IMR-90 (cell line): ENCODE results near the gene CFAP92. TPM values are rescaled to one million over a fixed set of nuclear protein-coding genes. Genes with fewer than 3 reads are reported as not detected.

Experiments used
- ATAC-seq: fragments of 200-7000 bp; cut with Tn5 transposase; 2 replicates; pipeline ENCODE4 v1.9.1; 2020; ENCODE audit warnings: low read depth, mild to moderate bottlenecking, moderate library complexity
- BruUV-seq: library from RNA; stranded (reverse); fragments of 400-500 nt; replicated peaks from 2 replicates; lab custom pipeline; 2021; lab: Mats Ljungman, UMichigan
- CTCF ChIA-PET: fragments of 300-600 bp; formaldehyde crosslinking; extraction: SDS; loops from one replicate; lab custom pipeline; 2021; ENCODE audit warnings: antibody characterized with exemption; lab: Yijun Ruan, JAX
- POLR2A ChIA-PET: fragments of 300-600 bp; sonication (Branson Sonifier 250); formaldehyde crosslinking; loops from one replicate; lab custom pipeline; 2022; ENCODE audit warnings: antibody characterized with exemption; ENCODE audit not compliant: unreplicated experiment; lab: Charles Lee
- DNase-seq: peaks from one replicate; pipeline ENCODE4 v3.0.0; 2013
- H2AFZ ChIP-seq: replicated peaks from 2 replicates; pipeline ENCODE3; 2013; ENCODE audit warnings: low read length, mild to moderate bottlenecking; ENCODE audit not compliant: poor library complexity
- H2AK5ac ChIP-seq: 2 replicates; pipeline ENCODE4 v1.6.1; 2013; ENCODE audit warnings: low read depth, low read length, inconsistent platforms
- H2AK9ac ChIP-seq: replicated peaks from 2 replicates; pipeline ENCODE3; 2013; ENCODE audit warnings: mild to moderate bottlenecking, low read depth, low read length, moderate library complexity; ENCODE audit not compliant: poor library complexity
- H2BK120ac ChIP-seq: 2 replicates; pipeline ENCODE4 v1.6.1; 2013; ENCODE audit warnings: low read depth, low read length, inconsistent platforms
- H2BK15ac ChIP-seq: 3 replicates; pipeline ENCODE4 v1.6.1; 2013; ENCODE audit warnings: low read depth, low read length, inconsistent platforms
- H2BK20ac ChIP-seq: 2 replicates; pipeline ENCODE4 v1.6.1; 2013; ENCODE audit warnings: low read depth, mild to moderate bottlenecking, inconsistent platforms, low read length, moderate library complexity
- H2BK5ac ChIP-seq: 2 replicates; pipeline ENCODE4 v1.6.1; 2013; ENCODE audit warnings: mild to moderate bottlenecking, low read depth, low read length, inconsistent platforms; ENCODE audit not compliant: poor library complexity, severe bottlenecking
- H3K14ac ChIP-seq: replicated peaks from 2 replicates; pipeline ENCODE4 v1.6.1; 2013; ENCODE audit warnings: low read depth, low read length, inconsistent platforms
- H3K18ac ChIP-seq: 2 replicates; pipeline ENCODE4 v1.6.1; 2013; ENCODE audit warnings: low read depth, low read length, control low read depth
- H3K23ac ChIP-seq: 2 replicates; pipeline ENCODE4 v1.6.1; 2013; ENCODE audit warnings: low read depth, low read length, inconsistent platforms
- H3K27ac ChIP-seq: 2 replicates; pipeline ENCODE4 v1.5.1; 2013; ENCODE audit warnings: mild to moderate bottlenecking, control low read depth, low read length; ENCODE audit not compliant: insufficient read depth
- H3K27me3 ChIP-seq: 2 replicates; pipeline ENCODE4 v1.6.1; 2013; ENCODE audit warnings: low read length; ENCODE audit not compliant: control insufficient read depth, insufficient read depth
- H3K36me3 ChIP-seq: 2 replicates; pipeline ENCODE4 v1.6.1; 2013; ENCODE audit warnings: low read length, mixed read lengths; ENCODE audit not compliant: control insufficient read depth, insufficient read depth
- H3K4ac ChIP-seq: 2 replicates; pipeline ENCODE4 v1.6.1; 2013; ENCODE audit warnings: low read depth, low read length, inconsistent platforms
- H3K4me1 ChIP-seq: 2 replicates; pipeline ENCODE4 v1.6.1; 2013; ENCODE audit warnings: low read length, mixed read lengths; ENCODE audit not compliant: control insufficient read depth, insufficient read depth
- H3K4me2 ChIP-seq: 2 replicates; pipeline ENCODE4 v1.6.1; 2013; ENCODE audit warnings: low read depth, mild to moderate bottlenecking, control low read depth, low read length, moderate library complexity
- H3K4me3 ChIP-seq: 2 replicates; pipeline ENCODE4 v1.5.1; 2013; ENCODE audit warnings: low read depth, mild to moderate bottlenecking, control low read depth, low read length, moderate library complexity; ENCODE audit not compliant: insufficient read depth
- H3K56ac ChIP-seq: 2 replicates; pipeline ENCODE4 v1.6.1; 2013; ENCODE audit warnings: low read length, inconsistent platforms; ENCODE audit not compliant: insufficient read depth; ENCODE audit errors: extremely low read depth
- H3K79me1 ChIP-seq, 2 experiments: 2 replicates each; pipeline ENCODE4 v1.6.1; 2013; ENCODE audit warnings: low read length in 2 of 2, inconsistent platforms in 1 of 2, low read depth in 1 of 2
- H3K9ac ChIP-seq: 2 replicates; pipeline ENCODE4 v1.6.1; 2013; ENCODE audit warnings: low read depth, low read length, control low read depth
- H3K9me1 ChIP-seq: 2 replicates; pipeline ENCODE4 v1.6.1; 2013; ENCODE audit warnings: low read length, inconsistent platforms; ENCODE audit not compliant: insufficient read depth
- H3K9me3 ChIP-seq: 2 replicates; pipeline ENCODE4 v1.6.1; 2013; ENCODE audit warnings: low read length; ENCODE audit not compliant: control insufficient read depth, insufficient read depth
- H4K20me1 ChIP-seq: 2 replicates; pipeline ENCODE4 v1.6.1; 2013; ENCODE audit warnings: low read length, inconsistent platforms; ENCODE audit not compliant: insufficient read depth
- H4K5ac ChIP-seq: 2 replicates; pipeline ENCODE4 v1.6.1; 2013; ENCODE audit warnings: mild to moderate bottlenecking, low read depth, low read length, control low read depth
- H4K8ac ChIP-seq, 2 experiments: 2 replicates each; pipeline ENCODE4 v1.6.1; 2013; ENCODE audit warnings: low read depth in 2 of 2, low read length in 2 of 2, control low read depth in 1 of 2, inconsistent platforms in 1 of 2
- H4K91ac ChIP-seq: 2 replicates; pipeline ENCODE4 v1.6.1; 2013; ENCODE audit warnings: low read depth, low read length, inconsistent platforms; ENCODE audit not compliant: insufficient read depth
- FOS ChIP-seq: fragments of 150-350 bp; IDR thresholded peaks from 2 replicates; pipeline ENCODE4 v1.6.1; 2016; ENCODE audit warnings: low read depth, low read length
- MXI1 ChIP-seq: IDR thresholded peaks from 2 replicates; pipeline ENCODE4 v1.6.1; 2012; ENCODE audit warnings: low read depth, mild to moderate bottlenecking, low read length, moderate library complexity, borderline replicate concordance
- NFE2L2 ChIP-seq: fragments of 150-350 bp; IDR thresholded peaks from 2 replicates; pipeline ENCODE4 v1.6.1; 2016; ENCODE audit warnings: low read depth, mild to moderate bottlenecking, low read length
- RAD21 ChIP-seq: IDR thresholded peaks from 2 replicates; pipeline ENCODE4 v1.6.1; 2012; ENCODE audit warnings: low read length, improper control_type of control experiment
- WGBS, 2 experiments: methylation state at CpG; one replicate each; pipeline versions ENCODE4 v1.1.5 to v1.1.7; 2013; ENCODE audit warnings: missing lambda C conversion rate in 2 of 2; ENCODE audit not compliant: insufficient read length in 1 of 2; ENCODE audit errors: extremely low coverage in 2 of 2; 5-methylcytosine and 5-hydroxymethylcytosine counted together
- dilution Hi-C: fragments of 300-500 bp; cut with HindIII; formaldehyde crosslinking; loops from one replicate; pipeline ENCODE4 v1.14.3; 2018; ENCODE audit warnings: low sequenced_read_pairs; ENCODE audit not compliant: unreplicated experiment
- in situ Hi-C: fragments of 300-500 bp; cut with MboI; formaldehyde crosslinking; loops from 3 replicates; pipeline ENCODE4 v1.14.3; 2019; ENCODE audit warnings: low sequenced_read_pairs, inconsistent platforms, mixed read lengths
- intact Hi-C: fragments of 100-400 bp; cut with micrococcal nuclease; formaldehyde crosslinking; loops from 2 replicates; pipeline ENCODE4 v1.10.0; 2022
- polyA plus RNA-seq, 3 experiments: library from polyadenylated mRNA; depleted of rRNA; stranded (reverse); fragments of >200 nt; gene quantifications; 2 replicates each; pipeline ENCODE4 v1.2.3, GENCODE V29; 2012; ENCODE audit warnings: low replicate concordance in 1 of 3
- total RNA-seq: library from RNA; depleted of rRNA; stranded (reverse); fragments of >200 nt; gene quantifications from 2 replicates; pipeline ENCODE4 v1.2.3, GENCODE V29; 2012
- TF ChIP-seq, protein P1 (sequence below): conservative IDR thresholded peaks from 2 replicates; pipeline ENCODE4 v1.5.1; 2012; ENCODE audit warnings: mild to moderate bottlenecking, low read depth, low read length, improper control_type of control experiment

Gene CFAP92
- total and polyA plus RNA-seq, 2 of the 4 experiments (the other 2 are of a cell fraction): not detected

DNA sequence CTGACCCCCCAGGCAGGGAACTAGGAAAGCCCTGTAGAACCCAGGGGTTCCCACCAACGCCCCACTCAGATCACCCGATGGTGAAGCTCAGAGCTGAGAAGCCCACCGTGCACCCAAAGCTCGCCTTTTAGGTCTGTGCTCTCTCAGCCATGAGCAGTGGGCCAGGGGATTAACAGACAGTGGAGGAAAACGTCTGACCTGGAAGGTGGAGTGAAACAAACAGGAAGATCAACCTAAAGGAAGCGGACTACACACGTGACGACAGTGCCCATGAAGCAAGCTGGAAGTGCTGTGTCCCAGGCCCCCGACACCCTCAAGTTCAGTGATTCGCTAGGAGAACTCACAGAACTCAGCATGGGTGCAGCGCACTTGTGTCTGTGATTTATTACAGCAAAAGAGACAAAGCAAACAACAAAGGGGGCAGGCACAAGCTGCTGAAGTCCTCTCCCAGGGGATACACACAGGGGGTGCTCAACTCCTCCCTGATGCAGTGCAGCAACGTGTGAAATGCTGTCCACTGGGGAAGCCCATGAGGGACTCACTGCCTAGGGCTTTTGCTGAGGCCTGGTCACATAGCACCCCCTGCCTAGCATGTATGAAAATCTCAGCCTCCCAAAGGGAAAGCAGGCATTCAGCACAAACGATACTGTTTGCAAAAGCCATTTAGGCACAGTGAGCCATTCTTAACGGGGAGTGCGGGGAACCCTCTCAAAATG, 43.5 kb downstream of the CFAP92 start:
- no TSS peak for BruUV-seq
- Histone ChIP-seq H3K18ac (no peak overlapping the region), H3K36me3 (no peaks in the 10 kb centered on the region), H3K9me1 (no peaks in the 10 kb centered on the region), H3K27me3 (peaks cover 17% of the 10 kb centered on the region), H3K4me2 (no peak overlapping the region), H2BK20ac (no peak overlapping the region), H2BK5ac (no peak overlapping the region), H3K56ac (no peak overlapping the region), H3K4me1 (peaks cover 1% of the 10 kb centered on the region; the same call in 1 of the 2 replicates), H4K20me1 (no peaks in the 10 kb centered on the region), H2AFZ (peak overlapping the region; percentile 1), H3K4me3 (no peak overlapping the region), H3K9ac (no peak overlapping the region), H3K79me1 (no peaks in the 10 kb centered on the region), H2BK15ac (no peak overlapping the region), H3K4ac (no peak overlapping the region), H2BK120ac (no peak overlapping the region), H3K27ac (no peak overlapping the region), H3K23ac (no peak overlapping the region), H4K5ac (no peak overlapping the region), H4K91ac (no peak overlapping the region), H2AK9ac (no peak overlapping the region), H4K8ac (no peak overlapping the region), H2AK5ac (no peak overlapping the region), H3K9me3 (no peaks in the 10 kb centered on the region), H3K14ac (no peak overlapping the region)
- CTCF ChIA-PET: interaction anchor here (0.8 kb wide), 1 partner anchor 270 kb away, joined by 3 read pairs; no protein-coding TSS in a partner anchor
- 49% methylated on average over 8 of the region's 15 CpGs; no CpG with 5 or more reads in 1 of the 2 experiments for WGBS, 2 experiments
- intact Hi-C loops (no loop called here), in situ Hi-C loops (no loop called here), dilution Hi-C loops (no loop called here)
- ATAC-seq: peak; percentile 77
- no peak for TF ChIP-seq NFE2L2
- TF ChIP-seq FOS: no peak
- peak; percentile 42 for TF ChIP-seq RAD21
- TF ChIP-seq, protein P1, sequence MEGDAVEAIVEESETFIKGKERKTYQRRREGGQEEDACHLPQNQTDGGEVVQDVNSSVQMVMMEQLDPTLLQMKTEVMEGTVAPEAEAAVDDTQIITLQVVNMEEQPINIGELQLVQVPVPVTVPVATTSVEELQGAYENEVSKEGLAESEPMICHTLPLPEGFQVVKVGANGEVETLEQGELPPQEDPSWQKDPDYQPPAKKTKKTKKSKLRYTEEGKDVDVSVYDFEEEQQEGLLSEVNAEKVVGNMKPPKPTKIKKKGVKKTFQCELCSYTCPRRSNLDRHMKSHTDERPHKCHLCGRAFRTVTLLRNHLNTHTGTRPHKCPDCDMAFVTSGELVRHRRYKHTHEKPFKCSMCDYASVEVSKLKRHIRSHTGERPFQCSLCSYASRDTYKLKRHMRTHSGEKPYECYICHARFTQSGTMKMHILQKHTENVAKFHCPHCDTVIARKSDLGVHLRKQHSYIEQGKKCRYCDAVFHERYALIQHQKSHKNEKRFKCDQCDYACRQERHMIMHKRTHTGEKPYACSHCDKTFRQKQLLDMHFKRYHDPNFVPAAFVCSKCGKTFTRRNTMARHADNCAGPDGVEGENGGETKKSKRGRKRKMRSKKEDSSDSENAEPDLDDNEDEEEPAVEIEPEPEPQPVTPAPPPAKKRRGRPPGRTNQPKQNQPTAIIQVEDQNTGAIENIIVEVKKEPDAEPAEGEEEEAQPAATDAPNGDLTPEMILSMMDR: peak; percentile 44
- no peak for TF ChIP-seq MXI1
- POLR2A ChIA-PET: no interaction called here
- DNase-seq: peak; percentile 38
